HG03342 (cell line): ENCODE data around the gene SEC22C.
A peak's percentile ranks its signal among the peaks of the same experiment; 100 is the strongest.

ENCODE experiments used
- ATAC-seq: cut with Tn5 transposase; IDR thresholded peaks from one replicate; pipeline ENCODE4 v1.9.1; 2021; ENCODE audit warnings: mild to moderate bottlenecking, moderate library complexity; ENCODE audit not compliant: unreplicated experiment

The SEC22C gene

GRCh38 chr3:42515976-42516375 is 65.8 kb downstream of the SEC22C start:
- no peak for ATAC-seq

- ATAC-seq = no peak
These were observed 66.3 kb downstream of the SEC22C start for GRCh38 chr3:42515391-42515916.

GRCh38 chr3:42514876-42515275 is 66.9 kb downstream of the SEC22C start:
- no peak for ATAC-seq

GRCh38 chr3:42513521-42513920 is 68.2 kb downstream of the SEC22C start:
- ATAC-seq = no peak

GRCh38 chr3:42513121-42513520 is 68.6 kb downstream of the SEC22C start:
- no peak for ATAC-seq

GRCh38 chr3:42511736-42512135 is 70.0 kb downstream of the SEC22C start:
- ATAC-seq = no peak

- no peak for ATAC-seq
These were observed 70.6 kb downstream of the SEC22C start for GRCh38 chr3:42511201-42511600.

GRCh38 chr3:42510325-42510724 is 71.4 kb downstream of the SEC22C start:
- no peak for ATAC-seq

GRCh38 chr3:42509111-42509510 is 72.7 kb downstream of the SEC22C start:
- no peak for ATAC-seq

- no peak for ATAC-seq
These were observed 73.2 kb downstream of the SEC22C start for GRCh38 chr3:42508562-42508961.

- no peak for ATAC-seq
These were observed 73.9 kb downstream of the SEC22C start for GRCh38 chr3:42507761-42508335.

GRCh38 chr3:42507252-42507651 is 74.5 kb downstream of the SEC22C start:
- ATAC-seq = no peak

GRCh38 chr3:42505849-42506410 is 75.8 kb downstream of the SEC22C start:
- no peak for ATAC-seq

- no peak for ATAC-seq
These were observed 76.5 kb downstream of the SEC22C start for GRCh38 chr3:42505128-42505848.

GRCh38 chr3:42504334-42505127 is 77.2 kb downstream of the SEC22C start:
- ATAC-seq = no peak

GRCh38 chr3:42503957-42504333 is 77.8 kb downstream of the SEC22C start:
- no peak for ATAC-seq

GRCh38 chr3:42503251-42503924 is 78.4 kb downstream of the SEC22C start:
- no peak for ATAC-seq

- peak; percentile 91 for ATAC-seq
These were observed 79.1 kb downstream of the SEC22C start, which contains the start of gene VIPR1 for GRCh38 chr3:42502429-42503250. VIPR1 (plus strand) TSS chr3:42502643; CDS start chr3:42502736, 93 bp downstream.

- ATAC-seq = peak; percentile 9
These were observed 79.9 kb downstream of the SEC22C start for GRCh38 chr3:42501681-42502428.
